IPS DF 4.7 (cell line): ENCODE results near the gene PPIF.

Source experiments
- DNase-seq: peaks from one replicate; pipeline ENCODE4 v3.0.0-alpha.2; 2013; ENCODE audit warnings: low spot score; ENCODE audit errors: extremely low read depth

The PPIF gene

DNA sequence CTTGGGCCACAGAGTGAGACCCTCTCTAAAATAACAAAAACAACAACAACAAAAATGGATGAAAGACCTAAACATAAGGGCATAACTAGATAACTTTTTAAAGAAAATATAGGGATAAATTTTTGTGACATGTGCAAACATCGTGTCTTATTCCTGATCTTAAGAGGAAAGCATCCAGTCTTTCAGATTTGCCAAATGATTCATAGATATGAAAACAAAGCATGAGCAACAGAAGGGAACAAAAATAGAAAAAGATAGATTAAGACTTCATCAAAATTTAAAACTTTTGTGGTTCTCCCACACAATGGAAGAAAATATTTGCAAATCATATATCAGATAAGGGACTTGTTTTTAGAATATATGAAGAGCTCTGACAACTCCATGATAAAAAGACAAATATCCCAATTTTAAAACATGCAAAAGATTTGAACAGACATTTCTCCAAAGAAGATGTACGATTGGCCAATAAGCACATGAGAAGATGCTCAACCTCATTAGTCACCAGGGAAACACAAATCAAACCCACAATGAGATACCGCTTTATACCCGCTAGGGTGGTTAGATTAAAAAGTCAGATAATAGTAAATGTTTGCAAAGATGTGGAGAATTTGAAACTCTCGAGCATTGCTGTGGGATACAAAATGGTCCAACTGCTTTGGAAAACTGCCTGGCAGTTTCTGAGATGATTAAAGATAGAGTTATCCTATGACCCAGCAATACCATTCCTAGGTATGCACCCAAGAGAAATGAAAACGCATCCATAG, 20.3 kb downstream of the PPIF start:
- no peak for DNase-seq

DNA sequence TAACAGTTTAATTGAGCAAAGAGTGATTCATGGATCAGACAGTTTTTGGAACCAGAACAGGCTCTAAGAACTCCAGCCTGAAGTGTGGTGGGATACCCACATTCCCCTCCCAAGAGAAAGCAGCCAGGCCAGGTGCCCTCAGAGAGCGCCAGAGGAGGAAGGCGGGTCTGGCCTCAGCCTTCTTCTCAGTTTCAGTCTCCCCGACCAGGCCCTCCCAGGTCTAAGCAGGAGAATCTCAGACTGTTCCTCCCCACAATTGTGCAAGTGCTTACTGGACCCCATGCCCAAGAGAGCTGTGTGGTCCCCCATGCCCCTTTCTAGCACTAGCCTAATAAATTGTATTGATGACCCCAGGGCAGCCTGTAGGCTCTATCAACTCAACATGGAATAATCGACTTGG, 25.6 kb downstream of the PPIF start:
- DNase-seq = no peak

DNA sequence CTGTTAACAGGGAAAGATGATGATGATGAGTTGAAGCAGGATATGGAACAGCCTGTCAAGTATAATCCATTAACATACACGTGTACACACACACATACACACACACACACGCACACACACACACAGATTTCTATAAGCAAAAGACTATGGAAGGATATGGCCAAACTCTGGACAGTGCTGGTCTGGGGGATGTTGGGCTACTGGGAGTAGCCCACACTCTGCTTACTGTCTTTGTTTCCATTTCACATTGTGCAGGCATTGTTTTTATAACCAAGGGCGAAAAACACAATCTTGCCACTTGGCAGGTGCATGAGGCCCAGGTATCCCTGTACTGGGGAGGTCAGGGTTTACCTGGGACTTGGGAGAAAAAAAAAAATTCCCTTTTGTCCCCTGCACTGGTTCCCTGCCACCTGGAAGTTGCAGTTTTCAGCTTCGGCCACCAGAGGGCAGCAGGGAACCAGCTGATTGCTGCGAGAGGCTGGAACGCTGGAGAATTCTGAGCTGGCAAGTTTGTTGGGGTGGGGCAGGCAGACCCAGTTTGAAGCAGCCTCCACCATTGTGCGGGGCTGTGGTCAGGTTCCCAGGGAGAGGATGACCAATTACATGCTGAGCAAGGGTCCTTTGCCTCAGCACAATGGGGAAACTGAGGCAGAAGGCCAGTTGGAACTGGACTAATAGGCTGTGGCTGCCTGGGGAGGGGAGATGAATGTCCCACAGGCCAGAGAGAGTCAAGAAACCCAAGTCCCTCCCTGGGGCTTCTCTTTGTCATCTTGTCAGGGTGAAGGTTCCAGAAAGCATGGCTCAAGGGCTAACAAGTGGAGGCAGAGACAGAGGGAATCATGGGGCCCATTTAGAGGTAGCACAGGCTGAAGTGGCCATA, 27.3 kb downstream of the PPIF start:
- peak; percentile 46 for DNase-seq

DNA sequence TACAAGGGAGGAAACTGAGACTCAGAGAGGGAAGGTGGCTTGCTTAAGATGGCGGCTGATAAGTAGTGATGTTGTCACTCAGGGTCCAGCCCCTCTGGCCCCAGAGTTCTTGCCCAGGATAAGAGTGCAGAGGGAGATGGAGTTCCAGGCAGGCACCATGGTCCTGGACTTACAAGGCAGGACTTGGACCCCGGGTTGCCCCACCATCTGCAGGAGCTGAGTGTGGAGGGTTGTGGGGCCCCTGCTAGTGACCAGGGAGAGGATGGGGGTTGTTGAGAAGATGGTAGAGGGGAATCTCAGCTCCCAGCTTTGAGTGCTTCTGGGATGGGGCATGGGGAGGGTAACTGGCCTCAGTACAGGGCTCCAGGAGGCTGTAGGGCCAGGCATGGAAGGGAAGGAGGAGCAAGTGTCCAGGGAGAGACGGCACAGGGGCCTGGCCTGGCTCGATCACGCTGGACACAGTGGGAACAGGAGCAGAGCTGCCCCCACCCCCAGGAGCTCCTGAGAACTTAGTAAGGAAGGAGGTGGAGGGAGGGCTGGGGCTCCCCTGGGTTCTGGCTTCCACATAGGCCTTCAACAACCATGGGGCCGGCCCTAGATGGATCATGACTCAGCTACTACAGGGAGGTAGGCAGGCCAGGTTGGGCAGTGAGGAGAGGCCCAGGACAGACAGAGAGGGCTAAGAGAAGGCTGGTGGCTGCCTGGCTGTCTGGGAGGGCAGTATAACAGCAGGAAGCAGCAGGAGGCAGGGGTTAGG, 28.2 kb downstream of the PPIF start:
- no peak for DNase-seq

DNA sequence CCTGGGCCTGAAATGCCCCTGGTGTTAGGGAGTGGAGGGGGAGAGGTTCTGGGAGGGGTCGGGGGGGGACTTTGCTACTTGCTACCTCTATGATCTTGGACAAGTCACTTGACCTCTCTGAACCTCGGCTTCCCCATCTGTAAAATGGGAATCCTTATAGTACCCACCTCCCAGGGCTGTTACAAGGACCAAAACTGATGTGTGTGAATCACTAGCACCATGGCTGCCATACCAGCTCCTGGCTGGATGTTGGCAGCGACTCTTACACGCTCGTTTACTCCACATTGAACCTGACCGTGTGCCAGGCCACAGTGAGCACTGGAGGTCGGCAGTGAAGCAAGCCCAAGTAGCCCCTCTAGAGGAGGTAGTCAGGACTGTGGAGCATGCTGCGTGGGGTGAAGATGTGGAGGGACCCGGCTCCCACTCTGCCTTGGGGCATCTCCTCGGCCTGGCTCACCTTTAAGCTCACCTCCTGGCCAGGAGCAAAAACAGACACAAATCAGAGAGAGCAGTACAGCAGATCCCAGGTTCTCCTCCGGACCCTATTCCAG, 28.9 kb downstream of the PPIF start:
- DNase-seq = no peak

DNA sequence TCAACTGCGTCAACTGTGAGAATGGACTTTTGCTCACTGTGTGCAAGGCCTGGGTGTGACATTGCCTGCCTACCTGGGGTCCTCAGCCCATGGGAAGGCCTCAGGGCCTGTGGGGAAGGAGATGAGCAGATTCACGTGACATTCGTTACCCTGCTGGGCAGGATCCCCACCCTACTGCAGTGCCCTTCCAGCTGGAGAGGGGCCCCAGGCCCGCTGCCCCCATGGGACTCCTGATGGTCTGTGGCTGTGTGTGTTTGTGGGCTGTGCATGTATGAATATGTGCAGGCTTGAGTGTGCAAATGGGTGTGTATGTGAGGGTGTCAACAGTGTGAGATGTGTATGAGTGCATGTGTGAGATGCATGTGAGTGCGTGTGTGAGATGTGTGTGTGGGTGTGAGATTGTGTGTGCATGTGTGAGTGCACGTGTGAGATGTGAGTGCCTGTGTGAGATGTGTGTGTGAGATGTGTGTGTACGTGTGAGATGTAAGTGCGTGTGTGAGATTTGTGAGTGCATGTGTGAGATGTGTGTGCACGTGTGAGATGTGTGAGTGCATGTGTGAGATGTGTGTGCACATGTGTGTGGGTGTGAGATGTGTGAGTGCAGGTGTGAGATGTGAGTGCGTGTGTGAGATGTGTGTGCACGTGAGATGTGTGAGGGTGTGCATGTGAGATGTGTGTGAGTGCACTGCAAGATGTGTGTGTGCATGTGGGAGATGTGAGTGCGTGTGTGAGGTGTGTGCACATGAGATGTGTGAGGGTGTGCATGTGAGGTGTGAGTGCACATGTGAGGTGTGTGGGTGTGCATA, 29.7 kb downstream of the PPIF start:
- no peak for DNase-seq

DNA sequence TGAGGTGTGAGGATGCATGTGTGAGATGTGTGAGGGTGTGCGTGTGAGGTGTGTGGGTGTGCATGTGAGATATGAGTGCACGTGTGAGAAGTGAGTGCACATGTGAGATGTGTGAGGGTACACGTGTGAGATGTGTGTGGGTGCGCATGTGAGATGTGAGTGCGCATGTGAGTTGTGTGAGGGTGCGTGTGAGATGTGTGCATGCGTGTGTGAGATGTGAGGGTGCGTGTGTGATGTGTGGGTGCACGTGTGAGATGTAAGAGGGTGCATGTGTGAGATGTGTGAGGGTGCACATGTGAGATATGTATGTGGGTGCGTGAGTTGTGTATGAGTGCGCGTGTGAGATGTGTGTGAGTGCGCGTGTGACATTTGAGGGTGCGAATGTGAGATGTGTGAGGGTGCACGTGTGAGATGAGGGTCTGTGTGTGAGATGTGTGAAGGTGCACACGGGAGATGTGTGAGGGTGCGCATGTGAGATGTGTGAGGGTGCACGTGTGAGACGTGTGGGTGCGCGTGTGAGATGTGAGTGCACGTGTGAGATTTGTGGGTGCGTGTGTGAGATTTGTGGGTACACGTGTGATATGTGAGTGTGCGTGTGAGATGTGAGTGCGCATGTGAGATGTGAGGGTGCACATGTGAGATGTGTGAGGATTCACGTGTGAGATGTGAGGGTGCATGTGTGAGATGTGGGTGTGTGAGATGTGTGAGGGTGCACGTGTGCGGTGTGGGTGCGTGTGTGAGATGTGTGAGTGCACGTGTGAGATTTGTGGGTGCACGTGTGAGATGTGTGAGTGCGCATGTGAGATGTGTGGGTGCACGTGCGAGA, 30.5 kb downstream of the PPIF start:
- no peak for DNase-seq

DNA sequence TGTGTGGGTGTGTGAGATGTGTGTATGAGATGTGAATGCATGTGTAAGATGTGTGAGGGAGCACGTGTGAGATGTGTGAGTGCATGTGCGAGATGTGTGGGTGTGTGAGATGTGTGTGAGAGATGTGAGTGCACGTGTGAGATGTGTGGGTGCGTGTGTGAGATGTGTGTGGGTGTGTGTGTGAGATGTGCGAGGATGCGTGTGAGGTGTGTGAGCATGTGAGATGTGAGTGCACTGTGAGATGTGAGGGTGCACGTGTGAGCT, 31.0 kb downstream of the PPIF start:
- no peak for DNase-seq

DNA sequence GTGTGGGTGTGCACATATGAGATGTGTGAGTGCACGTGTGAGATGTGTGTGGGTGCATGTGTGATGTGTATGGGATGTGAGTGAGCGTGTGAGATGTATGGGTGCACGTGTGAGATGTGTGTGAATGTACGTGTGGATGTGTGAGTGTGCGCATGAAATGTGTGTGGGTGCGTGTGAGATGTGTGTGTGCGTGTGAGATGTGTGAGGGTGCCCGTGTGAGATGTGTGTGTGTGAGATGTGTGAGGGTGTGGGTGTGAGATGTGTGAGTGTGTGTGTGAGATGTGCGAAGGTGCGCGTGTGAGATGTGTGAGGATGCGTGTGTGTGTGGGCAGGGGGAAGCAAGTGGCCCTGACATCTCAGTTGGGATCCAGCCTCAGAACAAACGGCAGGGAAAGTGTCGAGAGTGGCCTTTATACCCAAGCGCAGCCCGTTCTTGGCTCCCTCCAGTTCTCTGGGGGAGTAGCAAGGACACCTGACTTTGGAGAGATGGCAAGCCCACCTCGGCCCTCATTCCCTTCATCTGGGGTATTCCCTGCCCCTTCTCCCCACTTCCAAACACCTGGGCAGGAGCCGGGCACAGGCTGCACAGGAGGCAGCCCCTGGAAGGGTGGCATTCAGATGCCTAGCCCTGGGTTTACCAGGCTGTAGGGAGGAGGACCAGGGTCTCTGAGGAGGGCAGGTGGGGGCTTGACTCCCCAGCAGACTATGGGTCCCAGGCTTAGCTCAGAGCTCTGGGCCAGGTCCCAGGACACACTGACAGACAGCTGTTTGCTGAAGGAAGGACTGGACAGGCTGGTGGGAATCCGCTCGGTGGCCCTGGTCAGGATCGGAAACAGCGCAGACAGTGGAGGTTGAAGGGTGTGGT, 31.6 kb downstream of the PPIF start:
- no peak for DNase-seq

DNA sequence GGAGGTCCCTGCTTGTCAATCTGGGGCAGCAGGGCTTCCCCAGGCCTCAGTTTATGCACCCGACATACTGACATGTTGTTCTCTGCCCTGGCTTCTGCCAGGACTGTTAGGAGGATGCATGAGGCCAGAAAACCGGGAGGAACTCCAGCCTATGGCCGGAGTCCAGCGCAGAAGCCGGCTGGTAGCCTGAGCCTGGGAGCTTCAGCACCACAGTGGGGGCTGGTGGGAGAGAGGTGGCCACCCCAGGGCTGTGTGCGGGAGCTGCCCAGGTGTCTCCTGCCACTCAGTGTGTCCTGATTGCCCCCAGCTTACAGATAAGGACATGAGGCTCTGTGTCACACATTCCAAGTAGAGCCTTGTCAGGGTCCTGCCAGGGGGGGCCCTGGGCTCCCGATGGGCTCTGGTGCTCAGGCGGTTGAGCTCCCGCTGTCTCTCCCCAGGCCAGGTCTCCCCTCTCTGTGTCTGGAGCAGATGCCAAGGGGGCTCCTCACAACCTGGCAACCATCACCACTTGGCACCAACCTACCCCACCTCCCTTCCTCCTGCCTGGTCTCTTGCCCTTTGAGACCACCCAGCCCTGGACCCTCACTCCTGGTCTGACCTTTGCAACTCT, 32.3 kb downstream of the PPIF start:
- no peak for DNase-seq

DNA sequence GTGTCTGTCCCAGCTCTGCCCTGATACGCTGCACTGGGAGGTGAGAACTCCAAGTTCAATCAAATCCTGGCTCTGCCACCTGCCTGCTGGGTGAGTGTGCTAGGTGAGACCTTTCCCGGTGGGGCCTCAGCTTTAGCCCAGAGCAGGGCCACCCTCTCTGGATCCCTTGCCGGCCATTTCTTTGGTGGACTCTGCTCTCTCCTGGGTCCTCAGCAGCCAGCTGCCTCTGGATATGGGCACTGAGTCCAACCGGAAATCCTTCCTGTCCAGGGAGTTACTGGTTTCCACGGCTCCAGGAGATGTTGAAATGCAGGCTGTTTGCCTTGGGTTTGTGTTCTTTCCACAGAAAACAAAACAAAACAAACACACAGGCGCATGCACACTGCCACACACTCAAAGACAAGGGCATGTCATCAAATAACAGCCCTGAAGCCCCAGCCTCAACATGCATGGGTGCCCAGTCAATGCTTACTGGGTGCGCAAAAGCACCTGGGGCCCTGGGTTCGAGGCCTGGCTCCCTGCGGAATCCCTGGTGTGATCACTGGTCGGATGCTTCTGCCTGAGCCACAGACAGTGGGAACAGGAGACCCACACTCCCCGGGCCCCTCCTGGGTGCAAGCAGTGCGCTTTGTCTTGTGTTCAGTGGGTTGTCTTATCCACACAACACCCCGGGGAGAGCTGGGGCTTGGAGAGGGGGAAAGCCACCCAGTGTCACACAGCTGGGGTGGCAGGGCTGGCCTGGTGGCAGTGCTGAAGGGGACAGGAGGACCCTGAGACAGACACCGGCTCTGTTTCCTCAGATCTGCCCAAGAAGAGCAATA, 33.1 kb downstream of the PPIF start:
- DNase-seq = no peak

DNA sequence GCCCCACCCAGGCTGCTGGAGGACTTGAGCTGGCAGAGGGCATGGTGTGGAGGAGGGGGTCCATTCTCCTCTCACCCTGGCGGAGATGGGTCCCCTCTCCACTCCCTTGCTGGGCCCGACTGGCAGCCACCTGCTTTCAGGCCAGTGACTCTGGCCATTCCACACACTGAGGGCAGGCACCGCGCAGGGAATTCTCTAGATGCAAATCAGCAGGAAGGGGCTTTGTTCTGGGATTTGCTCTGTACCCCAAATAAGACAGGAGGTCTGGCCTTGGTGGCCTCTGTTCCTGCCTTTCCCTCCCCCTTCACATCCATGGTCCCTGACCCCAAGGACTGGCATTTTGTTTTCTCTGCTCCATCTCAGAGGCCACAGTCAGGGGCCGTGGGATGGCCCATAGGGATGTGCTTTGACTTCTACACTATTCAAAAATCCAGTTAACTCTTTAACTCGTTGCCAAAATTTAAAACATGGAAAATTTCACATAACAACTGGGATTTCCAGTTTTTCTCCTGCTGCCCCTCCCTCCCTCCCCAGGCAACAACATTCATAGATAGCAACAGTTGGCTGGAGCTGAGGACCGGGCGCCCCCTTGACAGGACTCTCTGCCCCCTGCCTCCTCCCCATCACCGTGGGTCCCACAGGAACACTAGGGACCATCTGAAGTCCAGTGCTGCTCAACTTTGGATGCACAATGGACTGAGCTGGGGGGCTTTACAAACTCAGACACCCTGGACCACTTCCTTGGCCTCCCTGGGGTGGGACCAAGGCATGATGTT, 33.9 kb downstream of the PPIF start:
- DNase-seq = no peak

DNA sequence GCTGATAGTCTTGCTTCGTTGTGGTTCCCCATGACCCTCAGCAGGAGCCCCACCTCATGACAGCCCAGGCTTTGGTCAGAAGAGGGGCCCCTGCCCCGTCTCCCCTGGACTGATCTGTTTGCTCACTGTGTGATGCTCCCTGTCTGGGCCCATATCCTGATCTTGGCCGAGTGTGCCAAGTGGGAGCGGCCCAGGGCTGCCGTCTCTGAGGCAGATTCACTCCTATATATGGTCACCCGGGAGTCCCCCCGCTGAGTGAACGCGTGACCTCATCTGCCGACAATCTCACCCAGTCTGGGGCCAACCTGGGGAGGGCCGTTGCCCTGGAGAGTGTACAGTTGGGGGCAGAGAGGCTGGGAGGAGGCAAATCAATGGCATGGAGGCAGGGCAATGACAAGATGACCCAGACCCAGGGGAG, 34.5 kb downstream of the PPIF start:
- no peak for DNase-seq

DNA sequence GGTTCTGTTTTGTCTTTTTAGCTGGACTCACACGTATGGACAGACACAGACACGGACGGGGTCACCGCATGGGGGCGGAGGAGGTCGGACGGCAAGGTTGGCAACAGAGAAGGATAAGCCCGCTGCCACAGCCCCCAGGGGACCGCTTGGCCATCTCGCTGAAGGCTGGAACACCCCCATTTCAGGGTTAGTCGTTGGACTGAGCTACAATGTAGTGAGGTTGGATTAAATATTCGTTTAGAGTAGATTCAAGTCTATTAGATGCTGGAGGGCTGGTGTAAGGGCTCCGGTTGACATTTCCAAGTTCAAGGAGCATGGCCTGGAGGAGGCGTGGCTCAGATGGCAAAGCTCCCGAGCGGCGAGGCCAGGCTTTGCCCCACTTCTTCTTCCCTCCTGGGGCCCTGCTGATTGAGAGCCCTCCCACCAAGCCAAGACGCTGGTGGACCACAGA, 35.2 kb downstream of the PPIF start:
- DNase-seq = no peak

DNA sequence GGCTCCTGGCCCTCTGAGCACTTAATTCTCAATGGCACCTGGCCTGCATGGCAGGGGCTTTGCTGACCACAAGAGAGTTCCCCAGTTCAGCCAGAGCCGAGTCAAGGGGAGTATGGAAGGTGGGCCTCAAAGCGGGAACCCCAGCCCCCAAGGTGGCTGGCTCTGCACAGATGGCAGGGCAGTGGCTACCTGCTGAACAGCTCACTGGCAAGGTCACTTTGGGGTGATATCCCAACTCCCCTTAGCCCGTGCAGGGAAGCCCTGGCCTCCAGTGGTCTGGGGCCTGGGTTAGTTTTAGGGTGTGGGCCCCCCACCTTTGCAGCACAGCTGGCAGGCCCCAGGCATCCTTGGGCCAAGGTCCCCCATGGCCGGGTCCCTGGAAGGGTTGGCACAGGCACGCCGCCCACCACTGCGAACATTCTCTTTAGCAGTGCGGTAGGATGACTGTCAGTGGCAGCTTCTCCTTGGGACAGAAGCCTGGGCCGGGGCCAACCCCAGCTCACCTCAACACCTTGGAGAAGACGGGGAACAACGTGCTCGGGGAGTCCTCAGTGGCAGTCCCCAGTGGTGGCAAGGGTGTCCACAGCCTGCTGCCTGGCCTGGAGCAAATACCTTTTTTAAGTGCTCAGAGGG, 36.8 kb downstream of the PPIF start:
- DNase-seq = no peak

DNA sequence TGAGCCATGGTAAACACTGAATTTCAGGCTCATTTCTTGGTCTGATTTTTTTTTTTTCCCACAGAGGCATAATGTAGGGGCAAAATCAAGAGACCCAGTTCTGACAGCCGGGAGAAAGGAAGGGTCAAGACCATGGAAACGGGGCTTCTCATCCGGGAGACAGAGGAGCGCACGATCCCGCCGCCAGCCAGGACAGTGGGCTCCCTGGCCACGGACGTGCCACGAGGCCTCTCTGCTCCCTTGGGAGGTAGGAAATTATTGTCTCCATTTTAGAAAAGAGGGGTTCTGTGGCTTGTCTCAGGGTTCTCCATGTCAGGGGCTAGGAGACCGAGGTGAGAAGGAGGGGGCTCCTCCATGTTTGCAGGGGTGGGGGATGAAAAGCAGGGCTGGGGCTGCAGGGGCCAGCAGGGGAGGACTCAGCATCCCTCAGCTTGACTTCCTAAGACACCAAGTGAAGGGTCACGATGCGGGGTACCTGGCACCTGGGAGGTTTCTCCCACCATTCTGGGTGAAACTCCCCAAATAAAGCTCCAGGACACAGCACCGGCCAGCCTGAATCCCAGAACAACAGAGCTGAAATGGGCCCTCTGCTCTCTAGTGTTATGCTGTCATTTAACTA, 37.6 kb downstream of the PPIF start:
- no peak for DNase-seq
